Astrocyte (in vitro differentiated cells and primary cell): ENCODE measurements around the gene PURB. TPM values are rescaled to one million over a fixed set of nuclear protein-coding genes. Genes with fewer than 3 reads are reported as not detected.

Experiments
- DNase-seq: peaks from one replicate; pipeline ENCODE4 v3.0.0-alpha.2; 2010; ENCODE audit warnings: low read depth
- FAIRE-seq: peaks from 2 replicates; lab custom pipeline; 2011; peaks lifted over from hg19 to GRCh38; lab: Jason Lieb, UNC
- H2AFZ ChIP-seq: 2 replicates; pipeline ENCODE4 v1.6.0; 2012; ENCODE audit warnings: low read depth, low read length, inconsistent platforms
- H3K27ac ChIP-seq: 2 replicates; pipeline ENCODE4 v1.5.1; 2011; ENCODE audit warnings: low read depth, low read length, inconsistent platforms
- H3K27me3 ChIP-seq: 2 replicates; pipeline ENCODE4 v1.6.0; 2011; ENCODE audit warnings: low read length, inconsistent platforms; ENCODE audit not compliant: insufficient read depth
- H3K36me3 ChIP-seq: 2 replicates; pipeline ENCODE4 v1.5.1; 2011; ENCODE audit warnings: low read length, inconsistent platforms; ENCODE audit not compliant: insufficient read depth
- H3K4me1 ChIP-seq: 2 replicates; pipeline ENCODE4 v1.5.1; 2011; ENCODE audit warnings: low read length, inconsistent platforms; ENCODE audit not compliant: insufficient read depth
- H3K4me2 ChIP-seq: 2 replicates; pipeline ENCODE4 v1.6.0; 2012; ENCODE audit warnings: low read length, inconsistent platforms
- H3K4me3 ChIP-seq: 2 replicates; pipeline ENCODE4 v1.5.1; 2011; ENCODE audit warnings: low read depth, mild to moderate bottlenecking, low read length, inconsistent platforms; ENCODE audit not compliant: insufficient read depth
- H3K79me2 ChIP-seq: 2 replicates; pipeline ENCODE4 v1.6.0; 2012; ENCODE audit warnings: mild to moderate bottlenecking, low read length, inconsistent platforms; ENCODE audit not compliant: insufficient read depth
- H3K9ac ChIP-seq: 2 replicates; pipeline ENCODE4 v1.6.0; 2012; ENCODE audit warnings: mild to moderate bottlenecking, low read length, inconsistent platforms
- H3K9me3 ChIP-seq: 2 replicates; pipeline ENCODE4 v1.5.1; 2012; ENCODE audit warnings: low read depth, mild to moderate bottlenecking, low read length, inconsistent platforms; ENCODE audit not compliant: insufficient read depth
- H4K20me1 ChIP-seq: 2 replicates; pipeline ENCODE4 v1.6.0; 2012; ENCODE audit warnings: low read length, inconsistent platforms; ENCODE audit not compliant: insufficient read depth
- H3K27ac Mint-ChIP-seq: one replicate; pipeline ENCODE4 v1.8.0; 2021; ENCODE audit warnings: mild to moderate bottlenecking, mixed read lengths; ENCODE audit not compliant: unreplicated experiment
- H3K27me3 Mint-ChIP-seq: one replicate; pipeline ENCODE4 v1.8.0; 2021; ENCODE audit warnings: low read depth, mixed read lengths; ENCODE audit not compliant: unreplicated experiment
- H3K36me3 Mint-ChIP-seq: one replicate; pipeline ENCODE4 v1.8.0; 2021; ENCODE audit warnings: low read depth, mixed read lengths; ENCODE audit not compliant: unreplicated experiment
- H3K4me1 Mint-ChIP-seq: one replicate; pipeline ENCODE4 v1.8.0; 2021; ENCODE audit warnings: low read depth, mixed read lengths; ENCODE audit not compliant: unreplicated experiment
- H3K4me3 Mint-ChIP-seq: one replicate; pipeline ENCODE4 v1.8.0; 2021; ENCODE audit warnings: mild to moderate bottlenecking, moderate library complexity, mixed read lengths; ENCODE audit not compliant: unreplicated experiment
- H3K9me3 Mint-ChIP-seq: one replicate; pipeline ENCODE4 v1.8.0; 2021; ENCODE audit warnings: mild to moderate bottlenecking, mixed read lengths; ENCODE audit not compliant: unreplicated experiment
- EZH2 ChIP-seq: IDR thresholded peaks from 2 replicates; pipeline ENCODE4 v1.6.1; 2012; ENCODE audit warnings: mild to moderate bottlenecking, low read length, inconsistent platforms; ENCODE audit not compliant: insufficient read depth
- total RNA-seq: library from RNA; stranded (reverse); gene quantifications from 2 replicates; pipeline ENCODE4 v1.2.1, GENCODE V29; 2021
- TF ChIP-seq, protein P1 (sequence below): IDR thresholded peaks from 2 replicates; pipeline ENCODE4 v1.5.1; 2011; ENCODE audit warnings: low read depth, mild to moderate bottlenecking, inconsistent platforms, low read length, moderate library complexity; ENCODE audit not compliant: insufficient read depth

The PURB gene
- total RNA-seq, 1 donor from 2014 or later: 26.3 TPM

DNA sequence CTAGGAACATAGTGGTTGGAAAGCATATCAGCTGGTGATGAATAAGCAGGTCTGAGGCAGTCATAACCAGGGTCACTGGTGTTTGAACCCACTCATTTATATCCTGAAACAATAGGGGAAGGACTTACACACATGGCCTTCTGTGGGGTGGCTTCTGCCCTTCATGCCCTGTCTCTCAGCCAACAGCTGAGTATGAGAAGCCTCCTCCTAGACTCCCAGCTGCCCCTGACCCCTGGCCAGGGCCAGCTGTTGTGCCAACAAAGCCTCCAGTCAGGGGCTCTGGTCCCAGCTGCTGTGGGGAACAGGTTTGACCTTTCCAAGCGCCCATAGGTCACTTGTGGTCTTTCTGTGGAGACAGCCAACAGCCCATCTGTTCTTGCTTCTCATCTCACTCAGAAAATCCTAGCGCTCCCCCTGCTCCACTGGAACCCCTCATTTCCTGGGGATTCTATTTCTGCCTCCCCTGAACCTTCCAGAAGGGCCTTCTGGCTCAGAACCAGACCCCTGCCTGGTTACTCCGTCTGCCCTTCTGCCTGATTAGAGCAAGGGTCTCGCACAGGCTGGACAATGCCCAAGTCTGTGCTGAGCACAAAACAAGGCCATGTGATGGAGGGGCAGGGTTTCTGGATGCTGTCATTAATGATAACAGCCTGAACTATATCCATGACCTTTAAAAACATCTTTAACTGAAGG, 9.7 kb upstream of the PURB start:
- Histone ChIP-seq H3K36me3 (no peaks in the 10 kb centered on the region), H3K79me2 (peaks cover 7% of the 10 kb centered on the region), H4K20me1 (no peaks in the 10 kb centered on the region), H3K27me3 (no peaks in the 10 kb centered on the region), H3K27ac (no peak overlapping the region), H3K9me3 (no peaks in the 10 kb centered on the region), H2AFZ (no peak overlapping the region), H3K4me2 (no peak overlapping the region), H3K9ac (no peak overlapping the region), H3K4me3 (no peak overlapping the region), H3K4me1 (no peaks in the 10 kb centered on the region)
- Mint-ChIP-seq H3K9me3 (peaks cover 4% of the 10 kb centered on the region), H3K27ac (no peak overlapping the region), H3K4me1 (peaks cover 8% of the 10 kb centered on the region), H3K36me3 (peaks cover 5% of the 10 kb centered on the region), H3K4me3 (no peak overlapping the region), H3K27me3 (peaks cover 2% of the 10 kb centered on the region)
- no peak for FAIRE-seq
- no peak for DNase-seq
- TF ChIP-seq EZH2: no peak
- TF ChIP-seq, protein P1, sequence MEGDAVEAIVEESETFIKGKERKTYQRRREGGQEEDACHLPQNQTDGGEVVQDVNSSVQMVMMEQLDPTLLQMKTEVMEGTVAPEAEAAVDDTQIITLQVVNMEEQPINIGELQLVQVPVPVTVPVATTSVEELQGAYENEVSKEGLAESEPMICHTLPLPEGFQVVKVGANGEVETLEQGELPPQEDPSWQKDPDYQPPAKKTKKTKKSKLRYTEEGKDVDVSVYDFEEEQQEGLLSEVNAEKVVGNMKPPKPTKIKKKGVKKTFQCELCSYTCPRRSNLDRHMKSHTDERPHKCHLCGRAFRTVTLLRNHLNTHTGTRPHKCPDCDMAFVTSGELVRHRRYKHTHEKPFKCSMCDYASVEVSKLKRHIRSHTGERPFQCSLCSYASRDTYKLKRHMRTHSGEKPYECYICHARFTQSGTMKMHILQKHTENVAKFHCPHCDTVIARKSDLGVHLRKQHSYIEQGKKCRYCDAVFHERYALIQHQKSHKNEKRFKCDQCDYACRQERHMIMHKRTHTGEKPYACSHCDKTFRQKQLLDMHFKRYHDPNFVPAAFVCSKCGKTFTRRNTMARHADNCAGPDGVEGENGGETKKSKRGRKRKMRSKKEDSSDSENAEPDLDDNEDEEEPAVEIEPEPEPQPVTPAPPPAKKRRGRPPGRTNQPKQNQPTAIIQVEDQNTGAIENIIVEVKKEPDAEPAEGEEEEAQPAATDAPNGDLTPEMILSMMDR: no peak

DNA sequence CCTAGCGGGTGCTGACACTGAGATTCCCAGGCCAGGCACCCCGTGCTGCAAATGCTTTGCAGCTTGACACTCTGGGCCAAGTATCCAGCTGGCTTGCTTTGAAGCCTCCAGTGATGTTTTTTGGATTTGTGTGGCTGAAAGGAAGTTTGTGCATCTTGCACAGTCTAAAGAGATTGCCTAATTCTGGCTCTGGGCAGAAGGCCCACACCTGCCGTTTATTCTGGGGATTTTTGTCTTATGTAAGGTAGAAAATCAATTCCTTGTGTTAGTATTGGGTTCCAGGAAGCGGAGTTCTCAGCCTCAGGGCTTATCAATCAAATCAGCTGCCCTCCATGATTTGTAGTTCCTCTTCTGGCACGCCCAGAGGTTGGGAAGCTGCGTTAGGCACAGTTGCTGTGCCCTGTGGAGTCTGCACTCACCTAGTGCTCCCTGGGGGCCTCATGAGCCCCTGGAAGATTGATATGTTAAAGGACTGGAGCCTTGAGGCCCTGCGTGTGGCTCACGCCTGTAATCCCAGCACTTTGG, 8.4 kb upstream of the PURB start:
- no peaks in the 10 kb centered on the region for H3K4me1 ChIP-seq
- no peaks in the 10 kb centered on the region for H3K36me3 ChIP-seq
- Mint-ChIP-seq H3K27ac (no peak overlapping the region), H3K9me3 (peaks cover 4% of the 10 kb centered on the region), H3K36me3 (peaks cover 8% of the 10 kb centered on the region), H3K4me3 (no peak overlapping the region), H3K4me1 (peaks cover 8% of the 10 kb centered on the region), H3K27me3 (peaks cover 2% of the 10 kb centered on the region)
- TF ChIP-seq EZH2: no peak
- TF ChIP-seq, protein P1: no peak
- H3K27me3 ChIP-seq: no peaks in the 10 kb centered on the region
- H2AFZ ChIP-seq: no peak overlapping the region
- no peaks in the 10 kb centered on the region for H3K9me3 ChIP-seq
- H3K4me2 ChIP-seq: no peak overlapping the region
- no peak overlapping the region for H3K9ac ChIP-seq
- H4K20me1 ChIP-seq: no peaks in the 10 kb centered on the region
- no peak overlapping the region for H3K4me3 ChIP-seq
- H3K79me2 ChIP-seq: peaks cover 7% of the 10 kb centered on the region
- no peak for DNase-seq
- no peak for FAIRE-seq
- H3K27ac ChIP-seq: no peak overlapping the region

GRCh38 chr7:44891791-44892190, 6.5 kb upstream of the PURB start:
- no peaks in the 10 kb centered on the region for H3K9me3 ChIP-seq
- TF ChIP-seq, protein P1: no peak
- TF ChIP-seq EZH2: no peak
- Mint-ChIP-seq H3K4me1 (peaks cover 2% of the 10 kb centered on the region), H3K27me3 (peaks cover 2% of the 10 kb centered on the region), H3K9me3 (no peaks in the 10 kb centered on the region), H3K27ac (peak overlapping the region; percentile 1), H3K36me3 (peaks cover 8% of the 10 kb centered on the region), H3K4me3 (no peak overlapping the region)
- peaks cover 18% of the 10 kb centered on the region for H3K79me2 ChIP-seq
- no peaks in the 10 kb centered on the region for H3K36me3 ChIP-seq
- FAIRE-seq: no peak
- H3K27ac ChIP-seq: no peak overlapping the region
- H3K4me2 ChIP-seq: no peak overlapping the region
- no peak for DNase-seq
- H3K27me3 ChIP-seq: no peaks in the 10 kb centered on the region
- no peak overlapping the region for H3K4me3 ChIP-seq
- H2AFZ ChIP-seq: no peak overlapping the region
- no peaks in the 10 kb centered on the region for H4K20me1 ChIP-seq
- no peak overlapping the region for H3K9ac ChIP-seq
- no peaks in the 10 kb centered on the region for H3K4me1 ChIP-seq
